Measurements from ENCODE around the gene BCR.
"Not testable (repeated sequence)": the region's sequence is repeated elsewhere in the genome, so short reads cannot be mapped to it uniquely, and the experiment has no call there.

The BCR gene

GRCh38 chr22:23316596-23316995, 136.3 kb downstream of the BCR start:
- DNase-seq (ENCODE audit: low spot score) = not testable (repeated sequence)

GRCh38 chr22:23318316-23318715, 138.0 kb downstream of the BCR start:
- DNase-seq (ENCODE audit: low spot score) = not testable (repeated sequence)

- not testable (repeated sequence) for DNase-seq (ENCODE audit: low spot score)
Observed at GRCh38 chr22:23322497-23323080, 142.3 kb downstream of the BCR start.

GRCh38 chr22:23323960-23324688, 143.8 kb downstream of the BCR start:
- DNase-seq (ENCODE audit: low spot score) = not testable (repeated sequence)

- no peak for DNase-seq (ENCODE audit: low spot score)
Observed at GRCh38 chr22:23325183-23325582, 144.9 kb downstream of the BCR start.

GRCh38 chr22:23333822-23334221, 153.5 kb downstream of the BCR start:
- DNase-seq (ENCODE audit: low spot score) = not testable (repeated sequence)

- not testable (repeated sequence) for DNase-seq (ENCODE audit: low spot score)
Observed at GRCh38 chr22:23337672-23338071, 157.4 kb downstream of the BCR start.

- DNase-seq (ENCODE audit: low spot score) = not testable (repeated sequence)
Observed at GRCh38 chr22:23341942-23342695, 161.8 kb downstream of the BCR start.

- no peak for DNase-seq (ENCODE audit: low spot score)
Observed at GRCh38 chr22:23351321-23351720, 171.0 kb downstream of the BCR start.

GRCh38 chr22:23353004-23353403, 172.7 kb downstream of the BCR start:
- no peak for DNase-seq (ENCODE audit: low spot score)

- no peak for DNase-seq (ENCODE audit: low spot score)
Observed at GRCh38 chr22:23353696-23354095, 173.4 kb downstream of the BCR start.

- DNase-seq (ENCODE audit: low spot score) = no peak
Observed at GRCh38 chr22:23356094-23356493, 175.8 kb downstream of the BCR start.

- DNase-seq (ENCODE audit: low spot score) = no peak
Observed at GRCh38 chr22:23357053-23357452, 176.7 kb downstream of the BCR start.

GRCh38 chr22:23359583-23360123, 179.3 kb downstream of the BCR start:
- no peak for DNase-seq (ENCODE audit: low spot score)

- DNase-seq (ENCODE audit: low spot score) = no peak
Observed at GRCh38 chr22:23361676-23362075, 181.4 kb downstream of the BCR start.

GRCh38 chr22:23363683-23364082, 183.4 kb downstream of the BCR start:
- no peak for DNase-seq (ENCODE audit: low spot score)

GRCh38 chr22:23364389-23364788, 184.1 kb downstream of the BCR start:
- no peak for DNase-seq (ENCODE audit: low spot score)

GRCh38 chr22:23365524-23365923, 185.2 kb downstream of the BCR start:
- no peak for DNase-seq (ENCODE audit: low spot score)

GRCh38 chr22:23365961-23366360, 185.7 kb downstream of the BCR start:
- no peak for DNase-seq (ENCODE audit: low spot score)

GRCh38 chr22:23367196-23367595, 186.9 kb downstream of the BCR start:
- not testable (repeated sequence) for DNase-seq (ENCODE audit: low spot score)

Measured in left forelimb (tissue), 1 donor.